GM11168 (cell line): ENCODE measurements around the gene TACC2.

Experiments used
- in situ Hi-C: fragments of 300-500 bp; cut with MboI; formaldehyde crosslinking; loops from one replicate; pipeline ENCODE4 v1.12.0; 2022; ENCODE audit warnings: low sequenced_read_pairs; ENCODE audit not compliant: unreplicated experiment

Gene TACC2

DNA sequence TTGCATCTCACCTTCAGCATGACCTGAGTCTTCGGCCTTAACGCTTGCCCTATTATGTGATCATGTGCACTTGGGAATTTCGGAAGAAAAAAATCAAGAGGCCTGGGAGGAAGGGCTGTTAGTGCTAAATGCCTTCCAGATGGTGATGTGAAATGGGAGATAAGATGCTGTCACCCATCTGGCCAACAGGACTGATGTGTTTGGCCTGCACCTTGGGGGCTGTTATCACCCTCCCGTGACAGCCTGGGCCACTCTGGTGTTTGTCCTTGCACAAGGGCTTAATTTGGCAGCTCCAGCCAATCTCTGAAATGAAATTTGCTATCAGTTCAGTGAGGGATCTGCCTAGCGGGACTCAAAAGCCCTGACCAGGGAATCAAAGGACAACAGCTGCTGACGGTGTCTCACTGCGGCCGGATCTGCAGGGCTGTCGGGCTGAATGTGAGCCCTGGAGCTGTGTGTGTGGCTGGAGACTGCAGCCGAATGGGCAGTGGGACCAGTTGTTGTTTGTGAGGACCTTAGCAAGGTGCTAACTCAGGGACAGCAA lies 150.7 kb downstream of the TACC2 start:
- in situ Hi-C loops: no loop called here

DNA sequence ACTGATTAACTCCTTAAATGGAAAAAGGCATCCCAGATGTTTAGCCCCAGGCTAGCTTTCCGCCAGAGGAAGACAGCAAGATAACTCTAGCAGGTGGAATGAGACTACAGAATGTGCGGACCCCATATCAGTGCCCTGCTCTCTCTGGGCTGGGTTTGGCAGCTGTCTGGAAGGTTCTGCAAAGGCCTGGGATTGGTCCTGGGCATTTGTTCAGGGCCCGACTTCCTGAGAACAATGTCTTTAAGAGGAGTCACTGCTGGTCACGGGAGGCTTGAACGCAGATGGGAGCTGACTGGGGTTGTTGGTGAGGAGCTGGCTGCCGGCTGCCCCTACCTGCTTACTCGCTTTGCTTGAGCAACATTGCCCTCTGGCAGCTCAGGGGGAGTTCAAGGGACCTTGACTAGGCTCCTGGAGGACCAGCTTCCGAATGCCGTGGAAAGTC lies 151.5 kb downstream of the TACC2 start:
- in situ Hi-C loops: no loop called here

DNA sequence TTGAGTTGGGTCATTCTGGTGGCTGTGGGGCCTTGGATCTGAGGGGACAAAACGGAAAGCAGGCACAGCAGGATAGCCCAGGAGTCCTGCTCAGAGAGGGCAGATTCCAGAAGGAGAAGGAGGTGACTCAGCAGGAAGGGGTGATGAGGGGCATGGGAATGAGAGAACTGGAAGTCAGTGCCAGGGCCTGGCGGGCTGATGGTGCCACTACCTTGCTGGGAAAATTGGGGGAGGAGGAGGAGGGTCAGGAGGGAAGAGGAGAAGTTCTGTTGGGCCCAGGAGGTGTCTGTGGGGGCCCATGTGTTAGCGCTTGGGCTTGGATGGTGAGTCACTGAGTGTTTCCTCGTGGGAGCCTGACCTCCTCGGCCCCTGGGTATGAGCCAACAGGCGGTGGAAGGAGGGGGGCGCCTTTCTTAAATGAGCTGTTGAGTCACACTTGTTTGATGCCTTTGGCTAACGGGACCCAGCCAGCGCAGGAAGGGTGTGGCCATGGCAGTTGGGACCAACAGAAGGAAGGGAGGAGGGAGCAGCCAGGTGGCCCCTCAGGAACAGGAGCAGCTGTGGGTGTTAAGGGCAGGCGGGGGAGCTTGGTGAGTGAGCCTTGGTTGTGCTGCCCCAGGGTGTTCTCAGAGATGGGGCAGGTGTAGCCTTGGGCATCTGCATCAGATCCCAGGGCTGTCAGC lies 152.1 kb downstream of the TACC2 start:
- in situ Hi-C loops: no loop called here

DNA sequence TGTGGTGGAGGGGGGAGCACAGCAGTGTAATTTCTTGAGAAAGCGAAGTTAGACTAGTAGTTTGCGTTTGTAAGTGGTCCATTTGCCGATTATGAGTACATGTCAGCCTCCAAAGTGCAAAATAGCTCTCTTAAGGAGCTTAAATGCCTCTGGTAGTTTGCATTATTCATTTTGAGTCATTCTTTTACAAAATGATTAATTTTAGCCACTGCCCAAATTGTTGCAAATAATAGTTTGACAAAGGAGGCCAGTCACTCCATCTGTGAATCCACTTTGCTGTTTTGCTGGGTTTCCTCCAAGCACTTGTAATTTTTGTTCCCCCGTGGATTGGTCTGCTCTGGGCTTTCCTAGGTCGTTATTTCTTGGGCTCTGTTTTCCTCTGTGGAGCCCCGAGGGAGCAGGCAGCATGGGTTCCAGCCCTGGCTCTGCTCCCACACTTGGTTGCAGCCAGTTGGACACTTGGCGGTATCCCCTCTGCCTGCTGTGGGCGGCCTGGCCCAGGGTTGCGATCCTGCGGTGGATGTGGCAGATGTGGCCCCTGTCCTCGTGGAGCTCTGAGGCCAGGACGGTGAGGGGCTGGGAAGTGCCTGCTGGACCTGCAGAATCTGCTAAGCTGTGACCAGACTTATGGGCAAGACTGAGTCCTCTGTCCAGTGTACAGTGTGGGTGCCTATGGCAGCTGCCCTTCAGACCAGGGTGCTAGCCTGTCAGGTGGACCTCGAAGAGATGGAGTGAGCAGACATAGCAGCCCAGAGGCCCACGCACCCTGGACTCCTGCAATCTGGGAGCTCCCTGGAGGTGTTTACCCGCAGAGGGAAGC lies 153.1 kb downstream of the TACC2 start:
- in situ Hi-C loops: no loop called here

DNA sequence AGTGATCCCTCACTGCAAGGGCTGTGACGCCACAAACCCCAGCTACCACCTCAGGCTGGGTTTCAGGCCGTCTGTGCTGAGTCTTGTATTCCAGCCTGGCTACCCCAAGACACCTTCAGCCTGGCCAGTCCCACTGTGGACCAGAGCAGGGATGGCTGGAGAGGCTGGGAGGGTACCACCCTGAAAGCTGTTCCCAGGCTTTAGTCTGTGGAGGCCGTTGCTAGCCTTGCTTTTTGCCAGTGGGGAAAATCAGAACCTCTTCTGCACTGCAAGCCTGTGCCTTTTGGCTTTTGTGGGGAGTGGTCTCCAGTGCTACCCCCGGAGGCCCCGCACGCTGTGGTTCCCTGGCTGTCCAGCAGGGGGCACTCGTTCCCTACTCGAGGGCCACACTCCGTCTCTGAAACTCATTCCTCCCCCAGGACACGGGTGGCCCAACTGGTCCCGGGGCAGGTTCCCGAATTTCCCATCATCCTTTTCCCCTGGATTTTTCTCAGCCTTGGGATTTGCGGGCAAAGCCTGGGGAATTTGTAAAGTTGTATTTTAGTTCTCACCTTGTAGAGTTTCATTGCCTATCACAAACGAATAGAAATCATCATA lies 153.8 kb downstream of the TACC2 start:
- in situ Hi-C loops: no loop called here

DNA sequence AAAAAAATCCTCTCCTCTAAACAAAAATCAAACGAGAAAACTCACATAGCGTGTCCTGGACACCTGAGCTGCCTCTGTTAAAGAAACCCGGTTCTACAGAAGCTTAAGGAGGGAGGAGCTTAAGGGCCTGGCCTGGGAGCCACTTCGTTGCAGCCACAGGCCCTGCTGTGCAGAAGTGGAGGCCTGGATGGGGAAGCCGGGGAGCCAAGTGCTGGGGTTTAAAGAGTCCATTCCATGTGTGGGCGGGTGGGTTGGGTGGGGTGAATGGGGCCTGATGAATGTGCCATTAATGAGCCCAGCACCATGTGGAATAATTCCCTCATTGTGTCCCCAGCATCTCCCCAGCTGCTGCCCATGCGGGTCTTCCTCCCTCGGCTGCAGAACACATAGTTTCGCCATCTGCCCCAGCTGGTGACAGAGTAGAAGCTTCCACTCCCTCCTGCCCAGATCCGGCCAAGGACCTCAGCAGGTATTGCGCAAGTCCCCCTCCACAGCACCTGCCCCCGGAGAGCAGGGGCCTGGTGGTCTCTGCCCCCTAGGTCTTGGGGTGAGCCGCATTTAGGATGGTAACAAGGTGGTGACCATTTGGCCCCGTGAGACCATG lies 154.4 kb downstream of the TACC2 start:
- in situ Hi-C loops: no loop called here

DNA sequence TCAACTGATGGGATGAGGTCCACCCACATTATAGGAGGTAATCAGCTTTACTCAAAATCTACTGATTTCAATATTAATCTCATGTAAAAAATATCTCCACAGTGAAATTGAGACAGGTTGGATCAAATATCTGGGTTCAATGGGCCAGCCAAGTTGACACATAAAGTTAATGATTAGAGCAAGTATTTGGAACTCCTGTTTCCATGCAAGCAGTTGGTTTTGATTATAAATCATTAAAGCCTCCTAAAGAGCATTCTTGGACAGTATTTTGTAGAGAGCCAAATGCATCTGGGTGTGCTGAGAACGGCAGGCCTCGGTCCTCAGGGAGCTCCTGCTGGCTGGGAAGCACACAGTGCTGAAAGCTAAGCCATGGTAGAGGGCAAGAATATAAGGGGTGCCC lies 155.2 kb downstream of the TACC2 start:
- in situ Hi-C loops: no loop called here

DNA sequence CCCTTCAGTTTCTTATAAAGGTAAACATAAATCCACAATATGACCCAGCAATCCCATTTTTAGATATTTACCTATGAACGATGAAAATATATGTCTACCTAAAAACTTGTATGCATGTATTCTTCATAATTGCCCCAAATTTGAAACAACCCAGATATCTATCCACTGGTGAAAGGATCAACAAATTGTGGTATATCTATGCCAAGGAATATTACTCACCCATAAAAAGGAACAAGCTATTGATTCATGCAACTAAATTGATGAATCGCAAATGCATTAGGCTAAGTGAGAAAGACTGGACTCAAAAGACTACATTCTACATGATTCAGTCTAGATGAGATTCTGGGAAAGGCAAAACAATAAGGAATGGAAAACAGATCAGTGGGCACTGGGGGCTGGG lies 156.2 kb downstream of the TACC2 start:
- in situ Hi-C loops: no loop called here

DNA sequence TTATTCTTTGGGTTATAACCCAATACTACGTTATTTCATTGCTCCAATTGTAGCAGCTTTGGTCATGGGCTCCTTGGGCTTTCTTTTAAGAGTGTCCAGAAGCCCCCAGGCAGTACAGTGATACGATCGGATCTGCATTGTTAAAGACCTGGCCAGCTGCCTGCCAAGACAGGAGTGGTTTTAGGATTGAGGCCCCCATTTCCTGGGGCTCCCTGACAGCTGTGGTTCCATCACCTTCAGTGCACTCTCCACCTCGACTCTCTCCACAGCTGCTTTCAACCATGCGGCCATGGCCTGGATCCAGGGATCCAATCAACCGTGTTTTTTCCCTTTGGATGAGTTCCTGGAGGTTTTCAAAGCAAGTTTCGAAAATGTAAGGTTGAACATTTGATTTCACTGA lies 158.7 kb downstream of the TACC2 start:
- in situ Hi-C loops: no loop called here

DNA sequence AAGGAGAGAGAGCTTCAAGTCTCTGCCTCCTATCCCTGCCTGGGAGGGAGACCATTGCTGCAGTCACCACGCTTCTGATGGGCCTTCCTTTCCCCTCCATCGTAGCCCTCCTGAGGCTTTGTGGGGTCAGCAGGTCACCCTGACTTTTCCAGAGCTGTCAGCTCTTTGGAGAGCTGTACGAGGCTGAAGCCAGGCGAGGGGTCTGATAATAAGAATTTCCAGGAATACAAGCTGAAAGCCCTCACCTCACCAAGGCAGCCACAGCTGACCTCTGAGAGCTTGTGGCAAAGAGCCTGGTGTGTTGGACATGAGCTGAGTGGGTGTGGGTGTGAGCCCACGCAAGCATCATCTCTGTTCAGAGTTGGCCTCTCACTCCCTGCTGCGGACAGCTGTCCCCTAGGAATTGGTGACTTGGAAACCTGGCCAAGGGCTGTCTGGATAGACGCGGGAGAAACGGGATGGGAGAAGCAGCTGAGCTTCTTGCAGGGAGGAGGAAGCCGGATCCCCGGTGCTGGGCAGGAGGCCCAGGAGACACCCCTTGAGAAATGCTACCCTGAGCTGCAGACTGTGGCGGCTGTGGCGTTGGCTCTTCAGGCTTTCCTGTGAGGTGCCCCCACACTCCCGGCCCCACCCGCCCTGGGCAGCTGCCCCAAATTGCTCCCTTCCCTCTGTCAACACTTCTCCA lies 160.1 kb downstream of the TACC2 start:
- in situ Hi-C loops: no loop called here

DNA sequence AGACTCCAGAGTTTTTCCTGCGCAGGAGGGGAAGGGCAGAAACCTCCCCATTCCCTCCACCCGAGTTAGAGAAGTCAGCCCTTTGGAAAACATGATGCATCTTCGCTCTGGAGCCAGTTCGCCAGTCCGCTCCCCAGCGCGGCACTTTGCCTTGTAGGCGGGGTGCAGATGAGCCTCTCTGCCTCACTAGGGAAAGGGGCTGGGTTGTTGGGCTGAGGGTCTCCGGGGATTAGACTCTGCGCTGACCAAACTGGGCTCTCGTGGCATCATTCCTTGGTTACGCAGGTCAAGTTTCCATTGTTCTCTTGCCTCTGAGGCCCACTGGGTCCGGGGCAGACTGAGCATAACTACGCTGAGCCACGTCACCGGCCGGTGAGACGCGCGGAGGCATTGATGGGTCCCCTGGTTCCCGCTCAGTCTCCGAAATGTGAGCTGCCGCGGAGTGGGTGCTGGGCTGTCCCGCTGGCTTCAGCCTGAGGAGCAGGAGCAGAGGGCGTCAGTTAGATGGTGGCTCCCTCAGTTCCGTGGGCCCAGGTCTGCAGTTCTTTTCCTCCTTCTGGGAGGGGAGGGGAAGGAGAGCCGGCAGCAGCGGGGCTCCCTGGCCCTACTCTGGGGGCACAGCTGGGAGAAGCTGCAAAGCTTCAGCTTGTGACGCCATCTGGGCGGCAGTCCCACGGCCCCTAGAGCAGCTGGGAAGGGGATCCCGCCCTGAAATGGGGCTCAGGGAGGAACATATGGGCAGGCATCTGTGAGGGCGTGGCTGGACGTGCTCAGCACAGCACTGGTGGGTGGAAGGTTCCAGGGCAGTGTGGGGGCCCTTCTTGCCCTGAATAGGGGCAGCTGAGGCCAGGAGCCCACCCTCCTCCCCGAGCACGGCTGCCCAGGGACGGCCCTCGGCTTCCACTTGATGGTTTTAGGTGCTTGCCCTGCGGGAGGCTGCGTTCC lies 160.9 kb downstream of the TACC2 start:
- in situ Hi-C loops: no loop called here

DNA sequence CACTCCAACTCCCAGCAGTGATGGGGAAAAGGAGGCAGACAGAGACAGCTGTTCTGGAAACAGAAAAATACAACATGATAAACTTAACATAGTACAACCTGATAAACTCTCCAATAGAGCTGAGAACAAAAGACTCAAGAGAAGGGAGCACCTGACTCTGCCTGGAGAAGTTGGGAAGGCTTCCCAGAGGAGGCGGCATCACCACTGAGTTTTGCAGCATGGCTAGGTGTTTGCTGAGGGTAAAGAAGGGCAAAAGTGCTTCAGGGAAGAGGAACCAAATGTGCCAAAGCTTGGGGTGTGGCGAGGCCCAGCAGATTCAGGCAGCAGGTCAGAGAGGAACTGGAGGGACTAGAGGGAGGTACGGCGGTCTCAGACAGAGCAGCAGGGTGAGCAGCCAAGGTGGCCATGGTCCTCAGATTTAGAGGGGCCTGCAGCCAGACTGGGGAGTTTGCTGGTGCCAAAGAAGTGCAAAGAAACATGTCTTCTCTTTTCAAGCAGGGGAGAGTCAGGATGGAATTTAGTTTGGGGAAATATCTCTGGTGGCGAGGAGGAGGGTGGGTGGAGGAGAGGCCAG lies 162.2 kb downstream of the TACC2 start:
- in situ Hi-C loops: no loop called here

DNA sequence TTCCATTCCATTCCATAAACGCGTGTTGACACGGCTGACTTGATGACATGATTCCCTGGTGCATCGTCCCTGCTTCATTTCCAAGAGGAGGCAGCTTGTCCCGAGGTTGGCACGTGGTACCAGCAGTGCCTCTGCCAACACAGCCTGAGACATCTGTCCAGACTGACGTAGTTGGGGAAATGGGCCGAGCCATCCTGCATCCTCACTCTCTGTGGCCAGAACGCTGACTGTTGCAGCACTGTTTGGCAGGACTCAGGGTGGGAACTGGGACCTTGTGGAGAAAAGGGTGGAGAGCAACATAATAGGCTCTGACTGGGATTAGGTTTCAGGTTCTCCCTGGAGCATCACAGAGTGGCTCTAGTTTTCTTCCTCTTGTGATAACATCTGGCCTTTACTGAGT lies 163.6 kb downstream of the TACC2 start:
- in situ Hi-C loops: no loop called here

DNA sequence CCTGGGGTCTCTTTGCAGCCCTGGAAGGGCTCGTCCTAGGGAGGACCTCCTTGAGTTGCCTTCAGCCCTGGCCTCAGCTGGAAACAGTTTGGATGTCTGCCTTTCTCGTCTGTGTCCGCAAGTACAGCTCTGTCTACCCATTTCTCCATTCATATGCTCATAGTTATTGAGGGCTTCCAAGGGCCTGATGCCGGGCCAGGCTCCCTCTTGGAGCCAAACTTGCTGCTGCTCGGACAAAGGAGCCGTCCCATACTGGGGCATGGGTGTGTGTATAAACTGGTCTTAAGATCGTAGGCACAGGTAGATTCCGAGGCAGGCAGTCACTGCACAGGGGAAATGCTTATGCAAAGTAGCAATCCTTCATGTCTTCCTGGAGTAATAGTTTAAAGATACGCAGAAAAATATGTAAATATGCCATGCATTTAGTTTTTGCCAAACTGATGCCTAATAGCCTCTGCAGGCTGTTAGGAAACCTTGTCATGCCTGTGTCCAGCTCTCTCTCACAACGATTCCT lies 165.1 kb downstream of the TACC2 start:
- in situ Hi-C loops: no loop called here

DNA sequence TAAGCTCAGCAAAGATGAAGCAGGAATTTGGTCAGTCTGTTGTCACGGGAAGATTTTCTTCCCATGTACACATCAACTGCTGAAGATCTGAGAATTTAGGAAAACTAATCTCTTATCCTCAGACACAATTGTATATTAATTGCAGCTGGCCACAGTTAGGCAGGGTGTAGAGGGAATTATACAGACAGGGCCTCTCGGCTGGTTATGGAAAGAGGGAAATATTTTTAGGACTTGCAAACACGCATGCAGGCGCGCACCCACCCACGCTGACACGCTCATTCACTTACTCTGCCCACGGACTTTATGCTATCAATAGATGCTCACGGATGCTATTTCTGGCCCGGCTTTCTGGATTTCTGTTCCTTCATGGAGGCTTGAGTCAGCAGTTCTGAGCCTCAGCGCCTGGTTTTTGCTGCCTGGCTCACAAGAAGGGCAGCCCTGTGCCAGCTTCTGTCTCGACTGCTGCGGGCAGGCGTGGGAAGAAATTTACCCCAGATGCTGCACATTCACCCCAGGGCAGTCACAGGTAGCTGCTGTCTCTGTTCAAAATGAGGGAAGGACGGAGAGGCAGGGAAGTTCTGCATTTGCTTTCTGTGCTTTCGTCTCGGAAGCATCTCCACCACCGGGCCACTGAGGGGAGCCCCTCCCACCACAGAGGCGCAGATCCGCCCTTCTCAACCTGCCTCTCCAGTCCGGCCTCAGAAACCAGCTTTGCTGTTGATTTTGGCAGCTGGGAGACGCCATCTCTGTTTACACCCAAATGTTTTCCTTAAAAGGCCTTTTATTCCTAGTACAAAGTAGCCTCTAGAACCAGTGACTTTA lies 165.8 kb downstream of the TACC2 start:
- in situ Hi-C loops: no loop called here

DNA sequence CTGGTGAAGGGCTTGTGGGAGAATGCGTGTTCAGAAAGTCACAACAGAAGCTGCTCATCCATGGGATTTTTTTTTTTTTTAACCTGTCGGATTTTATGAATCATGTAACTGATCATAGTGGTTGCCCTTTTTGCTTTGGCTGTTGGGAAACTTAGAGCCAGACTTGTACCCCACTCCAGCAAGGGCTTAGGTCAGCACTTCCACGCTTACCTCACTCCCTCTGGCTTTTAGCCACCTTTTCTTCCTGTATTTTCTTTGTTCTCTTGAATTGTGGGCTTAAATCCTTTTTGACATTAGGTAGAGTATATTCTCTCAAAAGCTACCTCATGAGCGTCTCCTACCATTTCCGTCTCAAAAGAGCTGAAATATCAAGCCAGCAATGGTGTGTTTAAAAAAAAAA lies 168.5 kb downstream of the TACC2 start:
- in situ Hi-C loops: no loop called here

DNA sequence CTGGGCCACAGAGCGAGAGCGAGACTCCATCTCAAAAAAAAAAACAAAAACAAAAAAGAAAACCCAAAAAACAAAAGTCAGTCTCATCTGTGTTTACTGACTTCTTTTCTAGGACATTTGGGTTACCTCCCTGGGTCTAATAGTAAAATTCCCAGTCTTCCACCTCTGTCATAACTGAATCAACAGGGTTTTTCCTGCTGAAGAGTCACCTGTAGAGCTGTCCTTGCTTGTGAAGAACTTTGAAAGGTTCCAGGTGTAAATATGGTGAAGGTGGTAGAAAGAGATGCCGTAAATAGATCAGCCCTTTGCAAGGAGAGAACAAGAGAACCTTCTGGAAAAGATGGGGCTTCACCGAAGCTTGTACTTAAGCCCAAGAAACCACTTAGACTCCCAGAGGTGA lies 169.4 kb downstream of the TACC2 start:
- in situ Hi-C loops: no loop called here
